Fibroblast of skin of right biceps (primary cell): Measurements from ENCODE around the gene CYP26C1.
"Not testable (repeated sequence)": the region's sequence is repeated elsewhere in the genome, so short reads cannot be mapped to it uniquely, and the experiment has no call there.

Source experiments
- DNase-seq: peaks from one replicate; pipeline ENCODE4 v3.0.0-alpha.2; 2013

CYP26C1 gene

GRCh38 chr10:93079663-93080349, 19.2 kb downstream of the CYP26C1 start:
- DNase-seq: no peak

DNA sequence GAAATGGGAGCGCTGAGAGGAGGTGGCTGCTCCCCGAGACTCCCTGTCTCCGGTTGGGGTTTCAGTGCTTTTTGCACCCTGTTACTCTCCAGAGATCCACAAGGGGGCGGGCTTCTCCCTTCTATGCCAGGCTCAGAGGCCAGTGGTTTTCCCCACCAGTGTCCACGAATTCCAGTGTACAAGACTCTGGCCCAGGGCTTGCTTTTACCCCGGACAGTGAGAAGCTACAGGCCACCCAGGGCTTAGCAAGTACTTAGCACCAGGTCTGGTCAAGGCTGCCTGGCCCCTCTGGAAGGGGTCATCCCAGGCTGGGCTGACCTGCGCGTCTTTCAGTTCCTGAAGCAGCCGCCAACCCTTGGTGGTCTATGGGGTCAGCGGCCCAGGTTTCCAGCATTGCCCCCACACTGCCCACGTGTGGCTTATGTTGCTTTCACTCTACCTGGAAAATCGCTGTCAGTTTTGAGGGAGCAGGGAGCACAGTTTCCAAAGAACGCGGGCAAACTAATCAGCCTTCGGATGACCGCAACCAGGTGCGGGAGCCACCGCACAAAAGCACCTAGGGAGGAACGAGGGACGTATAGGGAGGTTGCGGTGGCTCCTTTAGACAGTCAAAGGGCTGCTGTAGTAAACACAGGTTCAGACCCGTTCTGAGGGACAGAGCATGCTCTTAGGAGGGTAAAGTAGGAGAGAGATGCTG, 19.9 kb downstream of the CYP26C1 start:
- peak; percentile 50 for DNase-seq

- no peak for DNase-seq
Observed at GRCh38 chr10:93081318-93081717, 20.7 kb downstream of the CYP26C1 start.

DNA sequence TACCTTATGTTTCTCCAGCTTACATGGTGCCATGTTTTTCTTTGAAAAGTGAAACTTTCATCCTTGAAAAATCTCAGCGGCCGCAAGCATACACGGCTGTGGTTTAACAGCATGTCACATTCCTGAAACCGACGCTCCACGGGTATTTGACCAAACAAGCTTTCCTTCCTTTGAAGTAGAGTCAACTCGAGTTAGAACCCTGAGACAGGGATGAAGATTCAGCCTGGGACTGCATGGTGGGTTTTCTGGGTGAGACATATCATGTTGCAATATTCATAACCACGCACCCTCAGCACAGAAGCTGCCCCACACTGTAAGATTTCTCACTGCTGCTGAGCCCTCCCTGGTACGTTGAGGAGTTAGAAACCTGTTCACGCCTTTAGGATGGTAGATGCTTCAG, 21.2 kb downstream of the CYP26C1 start:
- DNase-seq: peak; percentile 67

- DNase-seq: no peak
Observed at GRCh38 chr10:93083743-93084539, 23.3 kb downstream of the CYP26C1 start.

- DNase-seq: no peak
Observed at GRCh38 chr10:93085272-93085859, 24.8 kb downstream of the CYP26C1 start.

DNA sequence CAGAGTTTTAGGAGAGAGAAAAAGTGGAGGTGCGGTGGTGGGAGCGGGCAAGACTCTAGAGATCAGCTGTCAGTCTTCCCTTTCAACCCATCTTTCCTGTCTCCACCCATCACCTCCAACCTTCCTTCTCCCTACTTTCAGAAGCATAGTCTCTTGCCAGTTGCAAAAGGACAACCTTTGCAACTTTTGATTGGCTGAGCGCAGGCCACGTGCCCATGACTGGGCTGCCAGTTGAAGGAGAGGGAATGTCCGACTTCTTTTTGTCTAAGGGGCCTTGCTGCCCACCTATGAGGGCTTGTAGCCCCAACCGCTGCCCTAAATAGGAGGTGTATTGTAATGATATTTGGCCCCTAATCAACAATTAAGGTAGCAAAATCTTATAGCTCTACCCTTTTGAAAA, 25.7 kb downstream of the CYP26C1 start:
- DNase-seq: no peak

DNA sequence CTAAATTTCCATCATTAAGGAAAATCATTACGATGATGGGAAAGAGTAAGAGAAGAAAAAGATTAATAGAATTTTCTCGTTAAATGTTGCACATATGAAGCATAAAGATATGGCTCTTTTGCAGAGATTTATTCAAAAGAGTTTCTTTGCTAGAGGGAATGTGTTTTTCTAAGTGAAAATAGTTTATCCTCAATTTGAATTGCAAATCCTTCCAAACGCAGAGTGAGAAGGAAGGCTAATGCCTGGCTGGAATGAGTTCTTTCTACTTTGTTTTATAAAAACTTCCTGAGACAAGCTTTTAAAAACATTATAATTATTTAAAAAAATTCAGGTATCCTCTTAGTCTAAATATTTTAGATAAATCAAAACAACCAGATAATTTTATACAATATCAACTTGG, 27.2 kb downstream of the CYP26C1 start:
- DNase-seq: no peak

- no peak for DNase-seq
Observed at GRCh38 chr10:93088466-93088865, 27.9 kb downstream of the CYP26C1 start.

- DNase-seq: no peak
Observed at GRCh38 chr10:93090619-93091018, 30.0 kb downstream of the CYP26C1 start.

GRCh38 chr10:93091960-93092359, 31.4 kb downstream of the CYP26C1 start:
- no peak for DNase-seq

DNA sequence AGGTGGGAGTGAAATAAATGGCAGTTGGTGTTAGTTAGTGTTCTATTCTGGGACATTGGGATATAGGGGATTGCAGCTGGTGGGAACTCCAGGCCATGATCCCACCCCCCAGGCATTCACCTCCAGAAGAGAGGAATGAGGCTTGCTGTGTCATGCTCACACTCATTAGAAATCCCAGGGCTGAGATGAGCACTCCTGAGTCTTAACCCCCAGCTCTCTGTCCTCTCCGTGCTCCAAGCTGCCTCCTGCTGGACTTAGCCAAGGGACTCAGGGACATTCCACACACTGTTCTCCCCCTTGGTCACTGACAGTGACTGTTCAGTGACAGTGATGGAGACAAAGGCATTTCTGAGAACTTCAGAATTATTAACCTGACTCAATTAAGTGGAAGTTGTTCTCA, 34.6 kb downstream of the CYP26C1 start:
- no peak for DNase-seq

- DNase-seq: no peak
Observed at GRCh38 chr10:93096901-93097300, 36.3 kb downstream of the CYP26C1 start.

DNA sequence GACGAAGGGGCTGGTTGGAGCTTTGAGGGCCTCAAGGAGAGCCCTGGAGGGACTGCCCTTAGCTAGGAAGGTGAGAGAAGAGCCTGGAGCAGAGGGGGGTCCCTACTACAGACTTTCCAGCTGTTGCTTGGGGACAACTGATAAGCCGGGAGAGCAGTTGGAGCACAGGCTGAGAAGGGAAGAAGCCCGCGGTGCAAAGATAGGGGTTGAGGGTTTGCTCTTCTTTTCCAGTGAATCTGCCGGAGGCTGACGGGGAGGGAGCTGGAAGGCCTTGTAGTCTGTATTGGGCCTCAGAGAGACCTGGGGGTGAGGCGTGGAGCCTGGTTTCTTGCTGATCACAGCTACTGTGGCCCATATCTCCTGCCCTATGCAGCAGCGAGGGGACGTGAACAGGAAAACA, 36.8 kb downstream of the CYP26C1 start:
- DNase-seq: no peak

DNA sequence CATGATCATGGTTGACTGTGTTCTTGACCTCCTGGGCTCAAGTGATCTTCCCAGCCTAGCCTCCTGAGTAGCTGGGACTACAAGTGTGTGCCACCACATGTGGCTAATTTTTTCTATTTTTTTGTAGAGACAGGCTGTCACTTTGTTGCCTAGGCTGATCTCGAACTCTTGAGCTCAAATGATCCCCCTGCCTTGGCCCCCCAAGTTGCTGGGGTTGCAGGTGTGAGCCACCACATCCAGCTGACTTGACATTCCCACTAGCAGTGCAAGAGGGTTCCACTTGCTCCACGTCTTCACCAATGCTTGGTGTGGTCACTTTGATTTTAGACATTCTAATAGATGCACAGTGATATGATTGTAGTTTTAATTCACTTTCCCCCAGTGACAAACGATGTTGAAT, 38.2 kb downstream of the CYP26C1 start:
- no peak for DNase-seq

DNA sequence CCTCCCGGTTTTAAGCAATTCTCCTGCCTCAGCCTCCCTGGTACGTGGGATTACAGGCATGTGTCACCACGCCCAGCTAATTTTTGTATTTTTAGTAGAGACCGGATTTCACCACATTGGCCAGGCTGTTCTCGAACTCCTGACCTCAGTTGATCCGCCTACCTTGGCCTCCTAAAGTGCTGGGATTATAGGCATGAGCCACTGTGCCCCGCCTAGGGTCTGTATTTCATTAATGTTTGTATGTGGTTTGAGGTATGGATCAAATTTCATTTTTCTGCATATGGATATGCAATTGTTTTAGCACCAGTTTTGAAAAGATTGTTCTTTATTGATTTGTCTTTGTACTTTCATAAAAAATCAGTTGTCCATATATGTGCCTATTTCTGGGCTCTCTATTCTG, 39.1 kb downstream of the CYP26C1 start:
- no peak for DNase-seq

DNA sequence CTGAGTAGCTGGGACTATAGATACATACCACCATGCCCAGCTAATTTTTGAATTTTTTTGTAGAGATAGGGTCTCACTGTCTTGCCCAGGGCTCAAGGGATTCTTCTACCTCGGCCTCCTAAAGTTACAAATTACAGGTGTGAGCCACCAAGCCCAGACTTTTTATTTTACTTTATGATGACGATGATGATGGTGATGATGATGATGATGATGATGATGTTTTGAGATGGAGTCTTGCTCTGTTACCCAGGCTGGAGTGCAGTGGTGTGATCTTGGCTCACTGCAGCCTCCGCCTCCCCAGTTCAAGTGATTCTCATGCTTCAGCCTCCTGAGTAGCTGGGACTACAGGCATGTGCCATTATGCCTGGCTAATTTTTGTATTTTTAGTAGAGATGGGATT, 40.5 kb downstream of the CYP26C1 start:
- DNase-seq: not testable (repeated sequence)

DNA sequence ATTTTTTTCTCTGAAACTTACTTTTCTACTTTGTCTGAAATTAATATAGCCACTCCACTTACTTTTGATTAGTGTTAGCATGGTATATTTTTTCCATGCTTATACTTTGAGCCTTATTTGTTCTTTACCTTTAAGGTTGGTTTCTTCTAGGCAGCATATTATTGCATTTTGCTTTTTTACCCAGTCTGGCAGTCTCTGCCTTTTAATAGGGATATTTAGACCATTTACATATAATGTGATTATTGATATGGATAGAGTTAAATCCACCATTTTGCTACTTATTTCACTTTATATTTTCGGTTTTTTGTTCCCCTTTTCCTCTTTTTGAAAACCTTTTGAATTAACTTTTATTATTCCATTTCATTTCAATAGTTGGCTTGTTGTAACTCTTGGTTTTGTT, 43.4 kb downstream of the CYP26C1 start:
- no peak for DNase-seq

DNA sequence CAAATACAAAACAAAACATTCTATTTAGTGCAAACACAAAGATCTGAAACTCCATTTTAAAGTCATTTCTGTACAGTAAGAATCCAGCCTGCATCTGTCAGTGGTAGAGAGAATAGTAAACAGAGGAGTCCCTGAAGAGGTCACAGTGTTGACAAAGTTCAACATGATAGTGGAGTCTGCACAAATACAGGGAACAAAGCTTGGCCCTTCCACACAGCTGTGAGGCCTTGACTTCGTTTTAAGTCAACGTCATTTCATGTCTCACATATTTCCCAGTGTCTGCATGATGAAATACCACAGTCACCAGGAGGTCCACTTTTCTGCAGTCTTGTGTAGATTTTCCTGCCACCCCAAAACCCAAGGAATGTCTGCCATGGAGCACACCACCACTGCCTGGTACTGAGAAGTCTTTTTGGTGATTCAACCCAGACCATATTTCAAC, 46.1 kb downstream of the CYP26C1 start:
- peak; percentile 67 for DNase-seq

- no peak for DNase-seq
Observed at GRCh38 chr10:93110472-93111146, 50.0 kb downstream of the CYP26C1 start.

DNA sequence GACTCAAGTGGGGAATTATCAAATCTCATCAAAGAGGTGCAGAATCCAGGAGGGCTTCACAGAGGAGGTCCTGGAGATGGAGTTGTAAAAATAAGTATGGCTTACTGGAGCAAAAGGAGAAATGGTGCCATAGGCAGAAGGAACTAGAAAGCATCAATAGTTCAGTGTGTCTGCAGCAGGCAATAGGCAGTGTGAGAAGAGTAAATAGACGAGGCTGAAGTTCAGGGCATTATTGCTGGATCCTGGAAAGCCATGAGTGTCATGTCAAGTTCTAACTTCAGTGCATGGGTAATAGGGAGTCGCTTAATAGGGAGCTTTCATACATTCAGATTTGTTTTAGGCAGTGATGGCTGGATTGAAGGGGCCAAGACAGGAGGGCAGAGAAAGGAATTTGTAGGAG, 52.4 kb downstream of the CYP26C1 start:
- no peak for DNase-seq

- peak; percentile 56 for DNase-seq
Observed at GRCh38 chr10:93115661-93116383, 55.2 kb downstream of the CYP26C1 start.
